ENCODE results near the gene SPATS2L.

Gene SPATS2L

GRCh38 chr2:200423541-200423940 lies 117.0 kb downstream of the SPATS2L start:
- H3K36me3 ChIP-seq (ENCODE audit: low read depth), result peaks cover 23% of the 10 kb centered on the region
- H3K4me3 ChIP-seq (ENCODE audit: severe bottlenecking), result no peak overlapping the region
- no peaks in the 10 kb centered on the region for H3K27me3 ChIP-seq (ENCODE audit: insufficient read depth, poor library complexity, severe bottlenecking)
- H3K4me1 ChIP-seq (ENCODE audit: insufficient read depth, poor library complexity, severe bottlenecking), result no peaks in the 10 kb centered on the region
- TF ChIP-seq CTCF (IDR thresholded peaks at IDR 0.05; ENCODE audit: poor library complexity, severe bottlenecking), result no peak
- no peak for DNase-seq (ENCODE audit: low spot score)
- no peak overlapping the region for H3K27ac ChIP-seq (ENCODE audit: poor library complexity, severe bottlenecking)
- H3K9me3 ChIP-seq (ENCODE audit: severe bottlenecking), result no peaks in the 10 kb centered on the region
- no peak for ATAC-seq (ENCODE audit: low read depth)

GRCh38 chr2:200425026-200425821 lies 118.7 kb downstream of the SPATS2L start:
- no peaks in the 10 kb centered on the region for H3K9me3 ChIP-seq (ENCODE audit: severe bottlenecking)
- H3K27ac ChIP-seq (ENCODE audit: poor library complexity, severe bottlenecking), result no peak overlapping the region
- H3K4me1 ChIP-seq (ENCODE audit: insufficient read depth, poor library complexity, severe bottlenecking), result no peaks in the 10 kb centered on the region
- no peak overlapping the region for H3K4me3 ChIP-seq (ENCODE audit: severe bottlenecking)
- H3K27me3 ChIP-seq (ENCODE audit: insufficient read depth, poor library complexity, severe bottlenecking), result no peaks in the 10 kb centered on the region
- TF ChIP-seq CTCF (IDR thresholded peaks at IDR 0.05; ENCODE audit: poor library complexity, severe bottlenecking), result no peak
- peaks cover 19% of the 10 kb centered on the region for H3K36me3 ChIP-seq (ENCODE audit: low read depth)
- no peak for DNase-seq (ENCODE audit: low spot score)
- ATAC-seq (ENCODE audit: low read depth), result no peak

- H3K27ac ChIP-seq (ENCODE audit: poor library complexity, severe bottlenecking), result no peak overlapping the region
- no peak overlapping the region for H3K4me3 ChIP-seq (ENCODE audit: severe bottlenecking)
- peaks cover 4% of the 10 kb centered on the region for H3K4me1 ChIP-seq (ENCODE audit: insufficient read depth, poor library complexity, severe bottlenecking)
- ATAC-seq (ENCODE audit: low read depth) (no peak), DNase-seq (ENCODE audit: low spot score) (no peak)
- peaks cover 6% of the 10 kb centered on the region for H3K36me3 ChIP-seq (ENCODE audit: low read depth)
- no peaks in the 10 kb centered on the region for H3K27me3 ChIP-seq (ENCODE audit: insufficient read depth, poor library complexity, severe bottlenecking)
- no peaks in the 10 kb centered on the region for H3K9me3 ChIP-seq (ENCODE audit: severe bottlenecking)
- TF ChIP-seq CTCF (IDR thresholded peaks at IDR 0.05; ENCODE audit: poor library complexity, severe bottlenecking), result no peak
Measured at GRCh38 chr2:200426754-200427153, 120.3 kb downstream of the SPATS2L start.

GRCh38 chr2:200428961-200429665 lies 122.6 kb downstream of the SPATS2L start:
- DNase-seq (ENCODE audit: low spot score) (no peak), ATAC-seq (ENCODE audit: low read depth) (no peak)
- Histone ChIP-seq H3K9me3 (ENCODE audit: severe bottlenecking) (no peaks in the 10 kb centered on the region), H3K36me3 (ENCODE audit: low read depth) (0 out of 2 replicates have a peak, but pooled peaks cover 5% of the 10 kb centered on the region), H3K4me3 (ENCODE audit: severe bottlenecking) (no peak overlapping the region), H3K27me3 (ENCODE audit: insufficient read depth, poor library complexity, severe bottlenecking) (no peaks in the 10 kb centered on the region), H3K27ac (ENCODE audit: poor library complexity, severe bottlenecking) (no peak overlapping the region), H3K4me1 (ENCODE audit: insufficient read depth, poor library complexity, severe bottlenecking) (peaks cover 8% of the 10 kb centered on the region)
- TF ChIP-seq CTCF (IDR thresholded peaks at IDR 0.05; ENCODE audit: poor library complexity, severe bottlenecking), result no peak
